PC-3 (cell line): Measurements from ENCODE around the gene DGKI.

ENCODE experiments used
- CTCF ChIP-seq: fragments of 300-600 bp; sonication (generic); conservative IDR thresholded peaks from 2 replicates; pipeline ENCODE4 v1.5.1; 2017; ENCODE audit warnings: antibody characterized with exemption, low read depth, mild to moderate bottlenecking, low read length
- EZH2 ChIP-seq: fragments of 300-600 bp; sonication (generic); IDR thresholded peaks from one replicate; pipeline ENCODE4 v1.6.1; 2017; ENCODE audit warnings: antibody characterized with exemption, mild to moderate bottlenecking, low read length; ENCODE audit not compliant: unreplicated experiment

DNA sequence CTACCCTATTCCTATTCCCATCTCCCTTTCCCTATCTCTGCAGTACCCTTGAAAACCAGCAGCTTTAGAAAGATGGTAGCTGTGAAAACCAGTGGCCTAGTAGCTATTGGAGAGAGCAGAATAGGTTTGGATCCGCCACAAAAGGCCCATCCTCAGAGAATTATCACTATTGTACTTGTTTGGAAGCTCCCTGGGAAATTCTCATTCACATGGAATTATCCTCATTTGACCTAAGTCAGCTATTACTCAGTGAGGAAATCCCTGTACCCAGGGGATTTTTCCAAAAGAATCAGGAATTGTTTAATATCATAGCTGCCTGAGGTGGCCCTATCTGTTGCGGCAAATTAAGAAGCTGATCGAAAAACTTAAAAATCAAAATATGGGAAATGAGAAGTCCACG, 51.6 kb downstream of the DGKI start:
- TF ChIP-seq CTCF, result no peak
- no peak for TF ChIP-seq EZH2
